HG03045 (cell line): ENCODE measurements around the gene PLXNC1.
"Not testable (repeated sequence)": the region's sequence is repeated elsewhere in the genome, so short reads cannot be mapped to it uniquely, and the experiment has no call there.

ENCODE experiments used
- ATAC-seq: cut with Tn5 transposase; IDR thresholded peaks from one replicate; pipeline ENCODE4 v1.9.1; 2021; ENCODE audit warnings: mild to moderate bottlenecking, moderate library complexity; ENCODE audit not compliant: unreplicated experiment

PLXNC1 gene

GRCh38 chr12:94284859-94285258, 136.5 kb downstream of the PLXNC1 start:
- ATAC-seq: no peak

- no peak for ATAC-seq
These were observed 137.7 kb downstream of the PLXNC1 start for GRCh38 chr12:94285943-94286582.

DNA sequence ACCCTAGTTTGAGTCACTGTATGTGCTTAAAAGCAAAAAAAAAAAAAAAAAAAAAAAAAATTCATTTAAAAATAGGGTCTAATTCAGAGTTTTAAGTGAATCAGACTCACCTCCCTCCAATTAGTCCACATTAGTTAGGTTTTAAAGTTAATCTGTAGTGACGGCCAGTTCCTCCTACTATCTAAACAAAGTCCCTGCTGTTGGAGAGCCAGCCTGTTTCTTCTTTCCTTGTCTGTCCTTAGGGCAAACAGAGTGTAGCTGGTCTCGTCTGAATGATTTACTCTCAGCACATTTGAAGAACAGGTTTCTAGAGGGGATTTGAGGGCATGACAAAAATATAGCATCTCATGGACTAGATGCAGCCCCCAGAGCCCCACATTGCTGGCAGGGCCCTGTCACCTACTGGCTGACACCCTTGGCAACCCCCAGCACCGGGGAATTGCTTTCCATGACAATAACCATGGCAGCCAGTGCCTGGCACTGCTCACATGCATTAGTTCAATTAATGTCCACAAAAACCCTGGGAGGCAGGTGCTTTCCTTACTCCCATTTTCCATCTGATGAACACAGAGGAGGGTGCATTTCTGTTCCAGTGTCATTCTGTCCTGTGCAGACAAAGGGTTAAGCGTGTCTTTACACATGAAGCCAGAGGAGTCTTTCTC, 138.3 kb downstream of the PLXNC1 start:
- ATAC-seq: no peak

GRCh38 chr12:94287245-94287628, 138.9 kb downstream of the PLXNC1 start:
- no peak for ATAC-seq

DNA sequence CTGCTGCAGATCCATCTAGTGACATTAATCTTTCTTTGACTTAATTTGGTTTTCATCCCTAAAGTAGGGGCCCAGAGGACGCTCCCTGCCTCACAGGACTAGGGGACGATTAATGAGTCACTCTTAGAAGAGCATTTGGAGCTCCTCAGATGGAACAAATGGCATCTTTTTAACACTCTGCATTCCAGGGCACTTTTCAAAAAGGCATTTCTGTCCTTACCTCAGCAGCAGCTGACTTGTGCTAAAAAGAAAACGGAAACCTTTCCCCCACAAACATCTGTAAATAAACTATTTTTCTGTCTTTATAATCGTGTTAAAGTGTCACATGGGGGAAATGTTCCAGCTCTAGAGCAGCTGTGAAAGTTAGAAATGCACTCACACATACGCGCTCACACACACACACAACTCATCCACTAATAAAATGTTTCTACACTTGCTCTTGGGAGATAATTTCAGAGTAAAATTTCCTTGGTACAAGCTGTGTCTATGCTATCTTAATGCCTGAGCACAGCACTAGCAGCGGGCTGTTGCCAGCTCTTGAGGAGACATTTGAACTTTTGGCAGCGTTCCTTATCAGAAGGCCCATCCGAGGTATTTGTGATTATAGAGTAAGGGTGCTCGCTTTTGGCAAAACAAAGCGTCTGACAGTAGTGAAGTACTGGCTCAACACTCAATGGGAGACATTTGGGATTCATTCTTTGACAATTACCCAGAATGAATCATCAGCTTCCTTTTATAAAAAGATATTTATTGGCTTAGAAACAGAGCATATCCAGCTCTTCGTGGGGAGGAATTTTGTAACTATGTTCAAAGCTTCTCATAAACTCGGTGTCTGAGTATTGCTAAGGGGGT, 141.3 kb downstream of the PLXNC1 start:
- no peak for ATAC-seq

- no peak for ATAC-seq
These were observed 142.0 kb downstream of the PLXNC1 start for GRCh38 chr12:94290353-94290752.

GRCh38 chr12:94297096-94297699, 148.8 kb downstream of the PLXNC1 start:
- no peak for ATAC-seq

GRCh38 chr12:94297876-94298505, 149.6 kb downstream of the PLXNC1 start:
- no peak for ATAC-seq

DNA sequence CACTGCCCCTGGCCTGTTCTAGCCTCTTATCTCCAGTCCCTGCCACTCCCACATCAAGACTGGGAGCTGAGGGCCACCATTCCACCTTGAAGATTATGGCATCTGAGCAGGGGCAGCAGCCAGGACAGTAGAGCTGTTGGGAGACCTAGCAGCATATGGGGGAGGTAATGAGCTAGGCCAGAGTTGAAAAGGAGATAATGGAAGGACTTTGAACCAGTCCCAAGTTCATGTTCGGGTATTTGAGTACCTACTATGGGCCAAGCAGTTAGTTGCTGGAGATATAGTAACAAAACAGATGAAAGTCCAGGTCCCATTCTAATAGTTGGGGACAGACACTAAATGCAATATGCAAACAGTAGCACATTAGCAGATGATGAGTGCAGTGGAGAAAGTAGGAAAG, 151.5 kb downstream of the PLXNC1 start:
- ATAC-seq: no peak

GRCh38 chr12:94304012-94304411, 155.6 kb downstream of the PLXNC1 start:
- no peak for ATAC-seq

- ATAC-seq: no peak
These were observed 156.2 kb downstream of the PLXNC1 start for GRCh38 chr12:94304566-94305061.

DNA sequence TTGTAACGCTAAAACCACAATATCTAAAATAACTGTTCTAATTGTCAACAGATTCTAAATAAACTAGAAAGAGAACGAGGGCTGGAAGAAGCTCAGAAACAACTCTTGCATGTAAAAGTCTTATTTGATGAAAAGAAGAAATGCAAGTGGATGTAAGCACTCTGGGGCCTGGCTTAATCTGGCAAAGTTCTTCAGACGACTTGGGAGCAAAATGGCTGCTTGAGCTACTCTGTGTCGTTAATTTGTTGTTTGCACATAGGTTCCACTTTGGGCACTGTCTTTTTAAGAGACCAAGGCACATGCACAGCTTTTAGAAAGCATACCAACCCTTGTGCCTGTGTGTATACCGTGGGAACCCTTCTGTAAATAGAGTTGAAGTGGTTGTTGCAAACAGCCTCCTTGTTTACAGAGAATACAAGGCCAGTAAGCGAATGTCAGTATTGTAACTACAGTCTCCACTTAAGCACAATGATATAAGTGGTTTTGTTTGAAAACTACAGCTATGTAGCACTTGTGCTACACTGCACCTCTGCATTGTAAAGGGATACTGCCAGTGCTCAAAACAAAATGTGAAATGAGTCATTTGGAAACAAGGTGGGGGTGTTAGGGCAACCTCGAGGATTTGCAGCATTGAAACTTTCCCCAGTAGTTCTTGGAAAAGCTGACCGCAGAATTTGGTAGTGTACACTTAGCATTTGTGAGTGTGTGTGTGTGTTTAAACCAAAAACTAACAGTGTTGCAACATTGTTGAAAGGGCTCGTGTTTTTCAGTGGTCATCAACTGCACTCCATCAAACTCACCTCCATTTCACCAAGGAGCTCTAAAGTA, 157.0 kb downstream of the PLXNC1 start:
- peak; percentile 66 for ATAC-seq

DNA sequence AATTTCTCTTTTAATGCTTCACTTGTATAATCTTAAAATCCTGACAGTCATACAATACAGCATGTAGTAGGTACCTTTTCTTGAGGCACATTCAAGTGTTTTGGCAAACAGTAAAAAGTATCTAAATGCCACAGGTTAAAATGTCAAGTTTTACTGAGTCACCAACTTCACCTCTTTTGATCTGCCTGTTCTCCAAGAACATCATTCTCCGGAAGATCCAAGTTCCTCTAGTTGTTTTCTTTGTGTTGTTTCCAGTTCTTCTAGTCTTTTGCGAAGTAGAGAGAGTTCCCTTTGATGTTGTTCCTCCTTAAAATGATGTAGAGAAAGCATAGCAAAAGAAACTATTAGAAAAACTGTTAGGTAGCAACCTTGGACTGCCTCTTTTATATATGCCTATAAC, 160.2 kb downstream of the PLXNC1 start:
- ATAC-seq: no peak

DNA sequence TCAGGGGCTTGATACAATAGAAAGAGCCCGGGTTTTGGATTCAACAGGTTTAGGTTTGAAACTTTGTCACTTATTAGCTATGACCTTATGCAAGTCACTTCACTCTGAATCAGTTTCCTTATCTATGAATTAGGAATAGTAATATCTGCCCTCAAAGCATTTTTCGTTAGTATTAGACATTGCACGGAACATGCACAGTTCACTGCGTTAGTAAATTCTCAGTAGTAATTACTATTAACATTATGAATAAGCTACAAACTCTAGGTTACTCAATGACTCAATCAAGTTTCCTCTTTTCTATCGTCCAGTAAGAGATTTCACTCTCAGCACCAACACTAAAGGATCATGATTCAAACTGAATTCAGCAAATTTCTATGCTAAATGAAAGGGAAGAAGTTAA, 161.0 kb downstream of the PLXNC1 start:
- peak; percentile 58 for ATAC-seq

DNA sequence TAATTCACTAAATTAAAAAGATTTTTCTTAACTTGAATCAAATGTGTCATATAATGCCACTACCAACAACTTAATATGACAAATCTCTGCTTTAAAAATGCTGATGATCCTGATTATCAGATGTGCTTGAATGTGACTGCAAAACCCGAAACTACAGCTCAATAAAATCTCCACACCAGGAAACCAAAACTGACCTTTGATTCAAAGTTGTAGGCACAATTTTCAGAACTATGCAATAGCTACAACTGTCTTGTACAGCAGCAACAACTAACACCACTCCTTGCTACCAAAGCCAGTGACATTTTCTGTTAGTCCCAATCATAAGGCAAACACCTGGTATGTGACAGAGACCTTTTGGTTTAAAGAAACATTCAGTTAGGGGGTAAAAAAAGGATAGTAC, 164.0 kb downstream of the PLXNC1 start:
- ATAC-seq: no peak

GRCh38 chr12:94316600-94316999, 168.2 kb downstream of the PLXNC1 start:
- ATAC-seq: not testable (repeated sequence)

GRCh38 chr12:94318181-94318580, 169.8 kb downstream of the PLXNC1 start:
- ATAC-seq: no peak

- ATAC-seq: no peak
These were observed 171.7 kb downstream of the PLXNC1 start for GRCh38 chr12:94320109-94320508.

DNA sequence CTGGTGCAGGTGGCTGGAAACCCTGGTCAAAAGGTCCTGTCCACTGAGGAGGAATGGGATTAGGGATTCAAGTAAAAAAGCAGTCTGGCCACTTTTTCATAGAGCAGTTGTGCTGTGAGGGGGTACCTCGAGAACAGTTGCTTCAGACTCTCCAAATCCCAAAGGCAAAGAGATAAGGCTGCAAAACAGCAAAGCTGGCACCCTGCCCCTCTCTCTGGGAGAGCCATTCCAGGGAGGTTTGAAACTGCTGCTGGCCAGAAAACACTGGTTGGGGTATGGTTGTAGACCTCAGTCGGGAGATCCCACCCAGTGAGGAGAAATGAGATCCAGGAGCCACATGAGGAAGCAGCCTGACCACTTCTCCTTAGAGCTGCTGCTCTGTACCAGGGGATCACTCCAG, 174.0 kb downstream of the PLXNC1 start:
- ATAC-seq: no peak

- ATAC-seq: no peak
These were observed 177.9 kb downstream of the PLXNC1 start for GRCh38 chr12:94326234-94326633.
